GM13976 (cell line): ENCODE results near the gene GSG1L2.

ENCODE experiments used
- DNase-seq: peaks from one replicate; pipeline ENCODE4 v3.0.0; 2012; ENCODE audit warnings: low spot score
- CTCF ChIP-seq: IDR thresholded peaks from 2 replicates; pipeline ENCODE4 v1.5.1; 2012; ENCODE audit warnings: borderline replicate concordance, mild to moderate bottlenecking; ENCODE audit not compliant: insufficient read depth; ENCODE audit errors: extremely low read depth, missing control alignments, control extremely low read depth
- in situ Hi-C: fragments of 300-500 bp; cut with MboI; formaldehyde crosslinking; loops from one replicate; pipeline ENCODE4 v1.12.0; 2022; ENCODE audit warnings: low sequenced_read_pairs, mixed read lengths, inconsistent platforms; ENCODE audit not compliant: unreplicated experiment

GSG1L2 gene

GRCh38 chr17:9842057-9842758 lies 20.3 kb upstream of the GSG1L2 start:
- in situ Hi-C loops, result no loop called here
- TF ChIP-seq CTCF, result no peak
- no peak for DNase-seq

DNA sequence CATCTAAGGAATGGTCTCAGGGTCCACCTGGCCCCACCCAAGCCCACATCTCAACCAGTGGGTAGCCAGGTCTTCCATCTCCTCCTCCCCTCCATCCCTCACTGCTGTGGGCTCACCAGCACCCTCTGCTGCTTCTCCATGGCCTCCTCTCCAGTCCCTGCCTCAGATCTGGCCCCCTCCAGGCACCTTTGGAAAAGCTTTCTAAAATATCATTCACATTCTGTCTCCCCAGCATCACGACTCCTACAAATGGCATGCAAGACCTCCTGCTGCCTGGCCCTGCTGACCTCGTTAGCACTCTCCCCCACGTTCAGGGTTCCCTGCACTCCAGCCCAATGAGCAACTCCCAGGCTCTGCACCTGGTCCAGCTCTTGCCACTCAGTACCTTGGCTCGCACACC lies 17.6 kb upstream of the GSG1L2 start:
- in situ Hi-C loops, result no loop called here
- DNase-seq, result no peak
- TF ChIP-seq CTCF, result no peak

DNA sequence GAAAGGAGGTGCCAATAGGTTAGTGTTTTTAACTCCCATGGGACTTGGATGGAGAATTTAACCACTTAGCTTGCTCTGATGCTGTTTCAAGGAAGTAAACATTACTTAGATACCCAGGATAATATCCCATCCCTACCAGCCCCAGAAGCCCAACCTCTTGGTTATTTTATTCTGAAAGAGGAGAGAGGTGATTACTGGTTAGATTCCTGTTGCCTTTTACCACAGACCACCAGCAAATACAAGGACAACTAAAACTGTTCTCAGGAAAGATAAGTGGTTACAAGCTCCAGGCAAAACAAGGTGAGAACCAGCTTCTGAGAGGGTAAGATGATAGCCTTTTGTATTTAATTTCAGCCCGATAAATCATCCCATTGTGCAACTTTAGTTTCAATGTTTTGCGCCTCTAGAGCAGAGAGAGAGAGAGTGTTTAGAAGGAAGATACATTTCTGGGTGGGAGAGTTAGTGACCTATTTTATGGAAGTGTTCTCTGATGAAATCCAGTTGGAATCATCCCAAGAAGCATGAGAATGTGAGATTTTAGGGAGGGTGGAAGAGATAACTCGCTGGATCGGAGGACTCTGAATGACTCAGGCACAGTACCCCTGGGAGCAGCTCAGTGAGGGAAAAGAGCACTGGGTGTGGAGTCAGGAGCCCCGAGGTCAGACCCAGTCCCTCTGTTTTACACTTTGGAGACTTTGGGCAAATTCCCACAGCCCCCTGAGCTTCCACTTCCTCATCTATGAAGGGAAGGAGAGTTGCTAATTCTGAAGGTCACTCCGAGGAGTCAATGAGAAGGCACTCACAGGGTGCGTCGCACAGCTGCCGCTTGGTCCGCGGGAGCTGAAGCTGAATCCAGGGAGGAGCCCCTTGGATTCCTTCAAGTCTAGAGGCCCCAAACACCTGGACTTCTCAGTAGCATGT lies 15.9 kb upstream of the GSG1L2 start:
- in situ Hi-C loops, result no loop called here
- DNase-seq, result no peak
- TF ChIP-seq CTCF, result no peak

DNA sequence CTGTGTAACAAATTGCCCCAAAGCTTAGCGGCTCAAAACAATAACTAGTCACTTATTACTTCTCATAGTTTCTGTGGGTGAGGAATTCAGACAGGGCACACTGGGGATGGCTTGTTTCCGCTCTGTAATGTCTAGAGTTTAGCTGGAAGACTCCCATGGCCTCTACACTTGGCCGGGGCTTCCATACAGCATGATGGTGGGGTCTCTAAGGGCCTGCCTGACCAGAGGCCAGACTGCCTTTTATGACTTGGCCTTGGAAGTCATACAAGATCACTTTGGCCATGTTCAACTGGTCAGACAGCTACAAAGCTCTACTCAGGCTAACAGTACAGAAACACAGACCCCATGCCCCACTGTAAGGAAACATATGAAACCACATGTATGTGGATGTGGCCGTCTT lies 12.0 kb upstream of the GSG1L2 start:
- in situ Hi-C loops, result no loop called here
- TF ChIP-seq CTCF, result no peak
- DNase-seq, result no peak

DNA sequence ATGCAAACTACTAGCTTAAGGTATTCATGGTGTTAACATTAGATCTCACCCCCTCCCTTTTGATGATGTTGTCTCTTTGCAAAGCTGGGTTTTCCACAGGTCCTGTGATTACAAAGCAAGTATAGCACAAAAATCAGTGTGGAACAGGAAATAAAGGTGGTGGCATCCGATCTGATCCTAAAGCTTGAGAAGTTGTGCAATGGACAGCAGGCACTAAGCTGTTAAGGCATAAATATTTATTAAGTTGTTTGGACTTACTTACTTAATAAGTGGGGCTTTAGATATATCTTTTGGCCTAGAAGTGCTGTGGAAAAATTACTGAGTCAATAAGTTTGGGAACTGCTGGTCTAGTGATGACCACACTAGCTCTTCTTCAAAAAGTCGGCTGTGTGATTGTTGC lies 8.8 kb upstream of the GSG1L2 start:
- no peak for TF ChIP-seq CTCF
- no peak for DNase-seq
- in situ Hi-C loops, result no loop called here

DNA sequence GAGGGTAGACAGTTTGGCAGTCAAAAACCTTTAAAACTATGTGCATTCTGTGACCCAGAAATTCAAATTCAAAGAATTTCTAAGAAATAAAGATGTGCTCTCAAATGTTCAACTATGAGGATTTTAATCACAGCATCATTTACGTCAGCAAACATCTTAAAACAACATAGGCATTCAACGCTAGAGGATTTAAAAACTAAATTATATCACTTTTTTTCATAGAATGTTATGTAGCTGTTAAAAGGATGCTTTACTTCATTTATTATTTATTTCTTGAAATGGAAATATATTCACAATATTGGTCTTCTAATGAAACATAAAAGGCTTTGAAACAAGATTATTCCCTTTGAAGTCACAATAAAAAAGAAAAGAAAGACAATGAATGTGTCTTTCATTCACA lies 7.5 kb upstream of the GSG1L2 start:
- no peak for TF ChIP-seq CTCF
- no peak for DNase-seq
- in situ Hi-C loops, result no loop called here
